OCI-LY1 (cell line): Measurements from ENCODE around the gene UBAP2L.
"Not testable (repeated sequence)": the region's sequence is repeated elsewhere in the genome, so short reads cannot be mapped to it uniquely, and the experiment has no call there.

ENCODE experiments used
- H2AFZ ChIP-seq: fragments of 200-600 bp; sonication (generic), shearing (Covaris generic); 2 replicates; pipeline ENCODE4 v1.6.0; 2014; ENCODE audit warnings: antibody characterized with exemption, mild to moderate bottlenecking, low read length
- H3F3A ChIP-seq: fragments of 200-600 bp; sonication (generic), shearing (Covaris generic); 2 replicates; pipeline ENCODE4 v1.6.0; 2014; ENCODE audit warnings: mild to moderate bottlenecking, antibody characterized with exemption, low read length, moderate library complexity; ENCODE audit not compliant: insufficient read depth
- H3K27ac ChIP-seq: fragments of 200-600 bp; sonication (generic); 2 replicates; pipeline ENCODE4 v1.5.1; 2014; ENCODE audit warnings: low read length, mixed run types, mild to moderate bottlenecking, low read depth; ENCODE audit not compliant: poor library complexity, severe bottlenecking
- H3K27me3 ChIP-seq: fragments of 200-600 bp; sonication (generic); 2 replicates; pipeline ENCODE4 v1.6.0; 2014; ENCODE audit warnings: antibody characterized with exemption, mild to moderate bottlenecking, low read length, moderate library complexity; ENCODE audit not compliant: insufficient read depth
- H3K36me3 ChIP-seq: fragments of 200-600 bp; sonication (generic); 2 replicates; pipeline ENCODE4 v1.6.1; 2014; ENCODE audit warnings: mild to moderate bottlenecking, antibody characterized with exemption, low read length, moderate library complexity, mixed read lengths; ENCODE audit not compliant: insufficient read depth
- H3K4me1 ChIP-seq: fragments of 200-600 bp; sonication (generic); 2 replicates; pipeline ENCODE4 v1.5.1; 2014; ENCODE audit warnings: mild to moderate bottlenecking, low read length, moderate library complexity; ENCODE audit not compliant: insufficient read depth, severe bottlenecking
- H3K4me2 ChIP-seq: fragments of 200-600 bp; sonication (generic), shearing (Covaris generic); 2 replicates; pipeline ENCODE4 v1.6.1; 2014; ENCODE audit warnings: low read length
- H3K4me3 ChIP-seq: fragments of 200-600 bp; sonication (generic); 2 replicates; pipeline ENCODE4 v1.5.1; 2014; ENCODE audit warnings: low read length, low read depth, mild to moderate bottlenecking, mixed read lengths; ENCODE audit not compliant: poor library complexity, severe bottlenecking
- H3K79me2 ChIP-seq: fragments of 200-600 bp; shearing (Covaris generic); 2 replicates; pipeline ENCODE4 v1.6.1; 2016; ENCODE audit warnings: mixed run types, low read length, mixed read lengths; ENCODE audit not compliant: insufficient read depth
- H3K9ac ChIP-seq: fragments of 200-600 bp; sonication (generic), shearing (Covaris generic); 2 replicates; pipeline ENCODE4 v1.6.1; 2014; ENCODE audit warnings: mild to moderate bottlenecking, low read length, mixed read lengths
- H3K9me2 ChIP-seq: fragments of 200-600 bp; sonication (generic), shearing (Covaris generic); 2 replicates; pipeline ENCODE4 v1.6.1; 2014; ENCODE audit warnings: low read depth, mild to moderate bottlenecking, low read length, mixed read lengths
- H3K9me3 ChIP-seq: fragments of 200-600 bp; shearing (Covaris generic); 2 replicates; pipeline ENCODE4 v1.6.1; 2014; ENCODE audit warnings: low read length, mixed read lengths
- H4K20me1 ChIP-seq: fragments of 200-600 bp; sonication (generic), shearing (Covaris generic); 2 replicates; pipeline ENCODE4 v1.6.0; 2016; ENCODE audit warnings: mild to moderate bottlenecking, low read length; ENCODE audit not compliant: insufficient read depth
- EZH2 ChIP-seq: fragments of 200-600 bp; sonication (generic), shearing (Covaris generic); IDR thresholded peaks from 2 replicates; pipeline ENCODE4 v1.8.0; 2017; ENCODE audit warnings: borderline replicate concordance, mixed run types, mild to moderate bottlenecking, antibody characterized with exemption, low read length, moderate library complexity, mixed read lengths
- TF ChIP-seq, protein P1 (sequence below): fragments of 200-600 bp; sonication (generic), shearing (Covaris generic); IDR thresholded peaks from 2 replicates; pipeline ENCODE4 v1.5.1; 2017; ENCODE audit warnings: mild to moderate bottlenecking, antibody characterized with exemption, low read length, moderate library complexity, mixed read lengths

Gene UBAP2L

DNA sequence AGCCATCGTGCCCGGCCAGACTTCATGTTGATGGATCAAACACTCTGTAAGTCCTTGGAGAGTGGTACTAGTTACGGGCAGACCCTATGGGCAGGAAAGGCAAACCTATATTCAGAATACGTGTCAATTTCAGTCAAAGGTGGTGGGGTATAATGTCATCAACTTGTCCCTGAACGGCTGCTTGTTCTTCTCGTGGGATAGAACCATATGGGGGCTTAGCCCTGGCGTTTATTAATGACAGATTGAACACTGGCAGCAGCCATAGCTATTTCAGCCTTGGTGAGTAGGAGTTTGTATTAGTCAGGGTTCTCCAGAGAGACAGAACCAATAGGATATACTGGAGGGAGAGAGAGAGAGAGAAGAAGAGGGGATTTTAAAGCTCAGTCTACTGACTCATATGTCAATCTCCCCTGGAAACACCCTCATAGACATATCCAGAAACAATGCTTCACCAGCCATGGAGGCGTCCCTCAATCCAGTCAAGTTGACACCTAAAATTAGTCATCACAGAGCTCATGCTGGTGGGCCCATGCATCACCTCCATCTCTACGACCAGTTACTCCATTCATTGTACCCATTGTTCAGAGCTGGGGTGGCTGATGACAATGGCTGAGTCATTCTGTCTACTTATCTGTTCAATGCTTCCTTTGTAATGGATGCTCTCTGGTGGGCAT lies 84.0 kb downstream of the UBAP2L start:
- H3K4me3 ChIP-seq = no peak overlapping the region
- no peaks in the 10 kb centered on the region for H3K9me3 ChIP-seq
- no peaks in the 10 kb centered on the region for H3K4me1 ChIP-seq
- H3K9me2 ChIP-seq = no peaks in the 10 kb centered on the region
- peaks cover 5% of the 10 kb centered on the region; the same call in 1 of the 2 replicates for H3K27me3 ChIP-seq
- no peaks in the 10 kb centered on the region for H4K20me1 ChIP-seq
- TF ChIP-seq, protein P1, sequence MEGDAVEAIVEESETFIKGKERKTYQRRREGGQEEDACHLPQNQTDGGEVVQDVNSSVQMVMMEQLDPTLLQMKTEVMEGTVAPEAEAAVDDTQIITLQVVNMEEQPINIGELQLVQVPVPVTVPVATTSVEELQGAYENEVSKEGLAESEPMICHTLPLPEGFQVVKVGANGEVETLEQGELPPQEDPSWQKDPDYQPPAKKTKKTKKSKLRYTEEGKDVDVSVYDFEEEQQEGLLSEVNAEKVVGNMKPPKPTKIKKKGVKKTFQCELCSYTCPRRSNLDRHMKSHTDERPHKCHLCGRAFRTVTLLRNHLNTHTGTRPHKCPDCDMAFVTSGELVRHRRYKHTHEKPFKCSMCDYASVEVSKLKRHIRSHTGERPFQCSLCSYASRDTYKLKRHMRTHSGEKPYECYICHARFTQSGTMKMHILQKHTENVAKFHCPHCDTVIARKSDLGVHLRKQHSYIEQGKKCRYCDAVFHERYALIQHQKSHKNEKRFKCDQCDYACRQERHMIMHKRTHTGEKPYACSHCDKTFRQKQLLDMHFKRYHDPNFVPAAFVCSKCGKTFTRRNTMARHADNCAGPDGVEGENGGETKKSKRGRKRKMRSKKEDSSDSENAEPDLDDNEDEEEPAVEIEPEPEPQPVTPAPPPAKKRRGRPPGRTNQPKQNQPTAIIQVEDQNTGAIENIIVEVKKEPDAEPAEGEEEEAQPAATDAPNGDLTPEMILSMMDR = no peak
- no peak for TF ChIP-seq EZH2
- no peak overlapping the region for H3K4me2 ChIP-seq
- H3F3A ChIP-seq = no peaks in the 10 kb centered on the region
- H3K79me2 ChIP-seq = no peaks in the 10 kb centered on the region
- H2AFZ ChIP-seq = no peak overlapping the region
- no peak overlapping the region for H3K9ac ChIP-seq
- H3K27ac ChIP-seq = no peak overlapping the region
- no peaks in the 10 kb centered on the region for H3K36me3 ChIP-seq

DNA sequence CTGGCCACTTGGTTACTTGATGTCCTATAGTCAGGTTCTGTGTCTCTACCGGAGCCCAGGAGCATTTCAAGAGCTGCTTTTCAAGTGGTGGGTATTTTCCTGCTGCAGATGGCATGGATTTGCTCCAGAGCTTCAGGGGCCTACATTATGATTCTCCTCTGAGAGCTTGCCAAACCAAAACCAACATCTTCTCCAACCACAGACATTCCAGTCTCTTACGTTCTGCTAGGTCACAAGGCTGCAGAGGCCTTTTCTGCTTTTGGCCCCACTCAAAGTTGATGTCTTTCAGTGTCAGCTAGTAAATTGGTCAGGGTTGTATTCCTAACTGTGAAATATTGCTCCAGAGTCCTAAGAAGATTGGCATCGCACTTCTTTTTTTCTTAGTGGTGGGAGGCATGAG lies 85.4 kb downstream of the UBAP2L start:
- TF ChIP-seq, protein P1 = no peak
- no peak for TF ChIP-seq EZH2

DNA sequence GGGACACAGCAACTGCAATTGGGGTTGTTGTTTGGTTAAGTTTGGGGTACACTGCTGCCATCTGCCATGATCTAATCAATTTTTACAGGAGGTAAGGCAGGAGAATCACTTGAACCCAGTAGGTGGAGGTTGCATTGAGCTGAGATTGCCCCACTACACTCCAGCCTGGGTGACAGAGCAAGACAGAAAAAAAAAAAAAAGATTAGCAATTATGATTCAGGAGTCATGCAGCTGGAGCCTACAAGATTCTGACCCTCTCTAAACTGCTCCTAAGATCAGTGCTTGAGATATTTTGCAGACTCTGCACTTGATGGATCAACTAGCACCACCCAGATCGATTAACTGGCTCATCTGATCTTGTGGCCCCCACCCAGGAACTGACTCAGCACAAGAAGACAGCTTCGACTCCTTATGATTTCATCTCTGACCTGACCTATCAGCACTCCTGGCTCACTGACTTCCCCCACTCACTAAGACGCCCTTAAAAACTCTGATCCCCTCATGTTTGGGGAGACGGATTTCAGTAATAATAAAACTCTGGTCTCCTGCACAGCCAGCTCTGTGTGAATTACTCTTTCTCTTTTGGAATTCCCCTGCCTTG lies 87.0 kb downstream of the UBAP2L start:
- H3K4me1 ChIP-seq, H3F3A ChIP-seq, H3K4me2 ChIP-seq, H3K36me3 ChIP-seq, H3K79me2 ChIP-seq, H3K9me2 ChIP-seq, H2AFZ ChIP-seq, H3K27me3 ChIP-seq, H4K20me1 ChIP-seq, H3K9ac ChIP-seq, H3K9me3 ChIP-seq, H3K4me3 ChIP-seq, H3K27ac ChIP-seq: not testable (repeated sequence)

More for the DNA sequence above, 85.4 kb downstream of the UBAP2L start:
- H2AFZ ChIP-seq = no peak overlapping the region
- no peak overlapping the region for H3K4me3 ChIP-seq
- H3K79me2 ChIP-seq = no peaks in the 10 kb centered on the region
- no peaks in the 10 kb centered on the region for H3K9me3 ChIP-seq
- H3K27ac ChIP-seq = no peak overlapping the region
- H3K9ac ChIP-seq = no peak overlapping the region
- peaks cover 5% of the 10 kb centered on the region; the same call in 1 of the 2 replicates for H3K27me3 ChIP-seq
- no peaks in the 10 kb centered on the region for H3K4me1 ChIP-seq
- H3K9me2 ChIP-seq = no peaks in the 10 kb centered on the region
- H3K36me3 ChIP-seq = no peaks in the 10 kb centered on the region
- H3K4me2 ChIP-seq = no peak overlapping the region
- H4K20me1 ChIP-seq = no peaks in the 10 kb centered on the region
- no peaks in the 10 kb centered on the region for H3F3A ChIP-seq

DNA sequence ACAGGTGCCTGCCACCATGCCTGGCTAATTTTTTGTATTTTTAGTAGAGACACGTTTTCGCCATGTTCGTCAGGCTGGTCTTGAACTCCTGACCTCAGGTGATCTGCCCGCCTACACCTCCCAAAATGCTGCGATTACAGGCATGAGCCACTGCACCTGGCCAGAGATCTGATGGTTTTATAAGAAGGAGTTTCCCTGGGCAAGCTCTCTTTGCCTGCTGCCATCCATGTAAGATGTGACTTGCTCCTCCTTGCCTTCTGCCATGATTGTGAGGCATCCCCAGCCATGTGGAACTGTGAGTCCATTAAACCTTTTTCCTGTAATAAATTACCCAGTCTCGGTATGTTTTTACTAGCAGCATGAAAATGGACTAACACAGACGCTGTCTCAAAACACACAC lies 88.4 kb downstream of the UBAP2L start:
- not testable (repeated sequence) for H3K4me1 ChIP-seq, H3K9me2 ChIP-seq, H3F3A ChIP-seq, H3K79me2 ChIP-seq, H4K20me1 ChIP-seq, H3K27ac ChIP-seq, H3K9ac ChIP-seq, H2AFZ ChIP-seq, H3K4me3 ChIP-seq, H3K4me2 ChIP-seq, H3K36me3 ChIP-seq, H3K9me3 ChIP-seq, H3K27me3 ChIP-seq

DNA sequence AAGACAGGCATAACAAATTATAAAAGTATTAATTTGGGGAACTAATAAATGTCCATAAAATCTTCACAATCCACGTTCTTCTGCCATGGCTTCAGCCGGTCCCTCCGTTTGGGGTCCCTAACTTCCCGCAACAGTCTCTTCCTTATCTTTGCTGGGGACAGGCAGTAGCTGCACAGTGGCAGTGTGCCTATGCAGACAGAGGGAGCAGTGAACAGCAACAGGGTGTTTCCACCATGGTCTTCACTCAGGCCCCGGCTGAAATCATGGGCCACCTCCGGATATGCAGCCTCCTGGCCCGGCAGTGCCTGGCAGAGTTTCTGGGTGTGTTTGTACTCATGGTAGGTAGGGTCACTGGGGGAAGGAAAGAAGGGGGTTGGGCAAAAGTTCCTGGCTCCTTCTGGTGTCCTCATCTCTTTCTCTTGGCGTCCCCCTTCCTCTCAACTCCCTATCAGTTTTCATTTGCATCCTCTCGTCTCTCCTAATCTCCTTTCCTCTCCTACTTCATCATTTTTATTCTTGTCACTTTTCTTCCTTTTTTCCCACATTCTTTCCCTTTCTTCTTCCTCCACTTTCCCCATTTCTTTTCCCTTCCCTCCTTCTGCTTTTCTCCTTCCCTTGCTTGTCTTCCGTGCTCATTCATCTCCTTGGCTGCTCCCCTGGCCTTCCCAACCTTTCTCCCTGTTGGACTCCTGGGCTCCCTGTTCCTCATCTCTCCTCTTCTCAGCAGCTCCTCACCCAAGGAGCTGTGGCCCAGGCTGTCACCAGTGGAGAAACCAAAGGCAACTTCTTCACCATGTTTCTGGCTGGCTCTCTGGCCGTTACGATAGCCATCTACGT lies 91.7 kb downstream of the UBAP2L start:
- H3K4me1 ChIP-seq, H3K4me2 ChIP-seq, H3K9me3 ChIP-seq, H3K27ac ChIP-seq, H3F3A ChIP-seq, H3K9me2 ChIP-seq, H3K4me3 ChIP-seq, H3K79me2 ChIP-seq, H4K20me1 ChIP-seq, H3K27me3 ChIP-seq, H3K9ac ChIP-seq, H3K36me3 ChIP-seq, H2AFZ ChIP-seq: not testable (repeated sequence)
